Erythroblast (primary cell): ENCODE results near the gene GTF2F1.

Source experiments
- GATA1 ChIP-seq: IDR thresholded peaks from 2 replicates; pipeline ENCODE4 v1.6.1; 2011; ENCODE audit warnings: low read depth, mild to moderate bottlenecking, control low read depth, low read length, moderate library complexity
- POLR2A ChIP-seq: IDR thresholded peaks from 2 replicates; pipeline ENCODE4 v1.6.1; 2011; ENCODE audit warnings: mild to moderate bottlenecking, low read length

DNA sequence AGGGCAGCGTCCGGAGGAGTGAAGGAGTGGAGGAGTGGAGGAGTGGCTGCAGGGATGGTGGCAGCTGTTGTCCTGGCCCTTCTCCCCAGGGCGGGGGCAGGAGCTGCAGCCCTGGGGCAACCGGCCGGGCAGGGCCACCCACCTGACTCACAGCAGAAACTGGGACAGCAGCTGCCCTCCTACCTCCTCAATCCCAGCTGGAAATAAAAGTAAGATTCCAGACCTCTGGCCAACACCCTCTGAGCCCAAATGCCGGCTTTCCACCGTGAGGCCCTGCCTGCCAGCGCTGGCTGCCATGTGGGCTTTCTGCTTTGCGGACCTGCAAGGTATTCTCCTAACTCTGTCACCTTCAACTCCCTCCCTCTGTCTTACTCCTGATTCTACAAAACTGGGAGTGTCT, 35.0 kb downstream of the GTF2F1 start:
- no peak for TF ChIP-seq POLR2A
- no peak for TF ChIP-seq GATA1
